ENCODE data around the gene NMNAT2. TPM values are rescaled to one million over a fixed set of nuclear protein-coding genes. Genes with fewer than 3 reads are reported as not detected.

Gene NMNAT2
- polyA plus RNA-seq, 1 donor from 2014 or later: 43.8 TPM

- Histone ChIP-seq H2AFZ (ENCODE audit: low read depth, low read length) (no peak overlapping the region), H3K36me3 (ENCODE audit: insufficient read depth, low read length) (no peaks in the 10 kb centered on the region), H3F3A (ENCODE audit: insufficient read depth, low read length, poor library complexity, severe bottlenecking) (no peaks in the 10 kb centered on the region), H3K9me2 (ENCODE audit: insufficient read depth, low read length) (no peaks in the 10 kb centered on the region), H3K27ac (ENCODE audit: low read length) (no peak overlapping the region), H3K27me3 (ENCODE audit: insufficient read depth, low read depth, low read length) (no peaks in the 10 kb centered on the region), H3K9me3 (ENCODE audit: low read length) (no peaks in the 10 kb centered on the region), H4K20me1 (ENCODE audit: insufficient read depth) (no peaks in the 10 kb centered on the region), H3K4me3 (ENCODE audit: low read length) (no peak overlapping the region), H3K4me2 (ENCODE audit: low read length) (no peak overlapping the region), H3K9ac (ENCODE audit: low read length) (no peak overlapping the region), H3K79me2 (replicated peaks; ENCODE audit: insufficient read depth, low read length) (no peaks in the 10 kb centered on the region)
- TF ChIP-seq POLR2AphosphoS5 (IDR thresholded peaks at IDR 0.05) (no peak), SMC3 (conservative IDR thresholded peaks at IDR 0.05; ENCODE audit: poor library complexity) (no peak), EZH2 (IDR thresholded peaks at IDR 0.05; ENCODE audit: borderline replicate concordance, insufficient read depth, low read length, poor library complexity, severe bottlenecking) (no peak), MXI1 (conservative IDR thresholded peaks at IDR 0.05; ENCODE audit: poor library complexity, severe bottlenecking) (no peak), EP300 (conservative IDR thresholded peaks at IDR 0.05; ENCODE audit: poor library complexity, severe bottlenecking) (no peak), RAD21 (conservative IDR thresholded peaks at IDR 0.05) (no peak), REST (IDR thresholded peaks at IDR 0.05; ENCODE audit: borderline replicate concordance) (no peak), TAF1 (IDR thresholded peaks at IDR 0.05; ENCODE audit: low read depth) (no peak)
- TF ChIP-seq, protein P1, sequence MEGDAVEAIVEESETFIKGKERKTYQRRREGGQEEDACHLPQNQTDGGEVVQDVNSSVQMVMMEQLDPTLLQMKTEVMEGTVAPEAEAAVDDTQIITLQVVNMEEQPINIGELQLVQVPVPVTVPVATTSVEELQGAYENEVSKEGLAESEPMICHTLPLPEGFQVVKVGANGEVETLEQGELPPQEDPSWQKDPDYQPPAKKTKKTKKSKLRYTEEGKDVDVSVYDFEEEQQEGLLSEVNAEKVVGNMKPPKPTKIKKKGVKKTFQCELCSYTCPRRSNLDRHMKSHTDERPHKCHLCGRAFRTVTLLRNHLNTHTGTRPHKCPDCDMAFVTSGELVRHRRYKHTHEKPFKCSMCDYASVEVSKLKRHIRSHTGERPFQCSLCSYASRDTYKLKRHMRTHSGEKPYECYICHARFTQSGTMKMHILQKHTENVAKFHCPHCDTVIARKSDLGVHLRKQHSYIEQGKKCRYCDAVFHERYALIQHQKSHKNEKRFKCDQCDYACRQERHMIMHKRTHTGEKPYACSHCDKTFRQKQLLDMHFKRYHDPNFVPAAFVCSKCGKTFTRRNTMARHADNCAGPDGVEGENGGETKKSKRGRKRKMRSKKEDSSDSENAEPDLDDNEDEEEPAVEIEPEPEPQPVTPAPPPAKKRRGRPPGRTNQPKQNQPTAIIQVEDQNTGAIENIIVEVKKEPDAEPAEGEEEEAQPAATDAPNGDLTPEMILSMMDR (IDR thresholded peaks at IDR 0.05; ENCODE audit: poor library complexity, severe bottlenecking): no peak
These were observed 31.1 kb upstream of the NMNAT2 start for GRCh38 chr1:183449223-183449770.

DNA sequence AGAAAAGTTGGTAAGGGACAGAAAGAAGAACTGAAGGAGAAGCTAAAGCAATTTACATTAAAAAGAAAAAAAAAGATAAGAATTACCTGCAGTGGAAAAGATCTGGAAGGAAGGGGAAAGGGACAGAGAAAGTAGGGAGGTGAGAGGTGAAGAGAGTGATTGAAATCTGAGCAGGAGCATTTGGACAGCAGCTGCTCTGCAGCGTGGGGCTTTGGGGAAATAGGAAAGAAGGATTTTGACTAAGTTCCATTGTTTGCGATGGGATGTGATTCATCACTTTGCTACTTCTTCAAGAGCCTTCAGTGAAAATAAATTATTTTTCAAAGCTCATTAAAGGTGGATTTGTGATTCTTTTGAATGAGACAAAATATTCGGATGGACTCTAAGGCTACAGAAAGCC is 26.1 kb upstream of the NMNAT2 start:
- peak overlapping the region; percentile 86 for H3K27ac ChIP-seq (ENCODE audit: low read length)
- H3K27me3 ChIP-seq (ENCODE audit: insufficient read depth, low read depth, low read length): no peaks in the 10 kb centered on the region
- H4K20me1 ChIP-seq (ENCODE audit: insufficient read depth): no peaks in the 10 kb centered on the region
- H3K4me2 ChIP-seq (ENCODE audit: low read length): no peak overlapping the region
- H3K36me3 ChIP-seq (ENCODE audit: insufficient read depth, low read length): no peaks in the 10 kb centered on the region
- H2AFZ ChIP-seq (ENCODE audit: low read depth, low read length): no peak overlapping the region
- no peaks in the 10 kb centered on the region for H3K9me2 ChIP-seq (ENCODE audit: insufficient read depth, low read length)
- no peak overlapping the region for H3K9ac ChIP-seq (ENCODE audit: low read length)
- H3F3A ChIP-seq (ENCODE audit: insufficient read depth, low read length, poor library complexity, severe bottlenecking): no peaks in the 10 kb centered on the region
- no peak for TF ChIP-seq SMC3 (conservative IDR thresholded peaks at IDR 0.05; ENCODE audit: poor library complexity)
- no peak for TF ChIP-seq POLR2AphosphoS5 (IDR thresholded peaks at IDR 0.05)
- TF ChIP-seq EZH2 (IDR thresholded peaks at IDR 0.05; ENCODE audit: borderline replicate concordance, insufficient read depth, low read length, poor library complexity, severe bottlenecking): no peak
- no peak for TF ChIP-seq REST (IDR thresholded peaks at IDR 0.05; ENCODE audit: borderline replicate concordance)
- no peak for TF ChIP-seq RAD21 (conservative IDR thresholded peaks at IDR 0.05)
- TF ChIP-seq, protein P1 (IDR thresholded peaks at IDR 0.05; ENCODE audit: poor library complexity, severe bottlenecking): no peak
- TF ChIP-seq EP300 (conservative IDR thresholded peaks at IDR 0.05; ENCODE audit: poor library complexity, severe bottlenecking): no peak
- TF ChIP-seq MXI1 (conservative IDR thresholded peaks at IDR 0.05; ENCODE audit: poor library complexity, severe bottlenecking): no peak
- TF ChIP-seq TAF1 (IDR thresholded peaks at IDR 0.05; ENCODE audit: low read depth): no peak
- no peaks in the 10 kb centered on the region for H3K79me2 ChIP-seq (replicated peaks; ENCODE audit: insufficient read depth, low read length)
- no peak overlapping the region for H3K4me3 ChIP-seq (ENCODE audit: low read length)
- no peaks in the 10 kb centered on the region for H3K9me3 ChIP-seq (ENCODE audit: low read length)
